Left lobe of liver (tissue), 2 donors: ENCODE data around the gene NUF2. TPM values are rescaled to one million over a fixed set of nuclear protein-coding genes. Genes with fewer than 3 reads are reported as not detected.
A peak's percentile ranks its signal among the peaks of the same experiment; 100 is the strongest.
"Not testable (repeated sequence)": the region's sequence is repeated elsewhere in the genome, so short reads cannot be mapped to it uniquely, and the experiment has no call there.

ENCODE experiments used
- ATAC-seq: fragments of 200-7000 bp; cut with Tn5 transposase; one replicate; pipeline ENCODE4 v1.9.1; 2020; ENCODE audit warnings: mild to moderate bottlenecking, moderate library complexity
- DNase-seq: peaks from one replicate; pipeline ENCODE4 v3.0.0-alpha.2; 2020; ENCODE audit warnings: low spot score
- total RNA-seq: library from RNA; stranded (reverse); gene quantifications from one replicate; pipeline ENCODE4 v1.2.1, GENCODE V29; 2021
- donor health status: DM: no; HTN: no; CAD: no; lungs with moderate emphysema.
- donor health status: DM: no; HTN: yes; CAD: no.

NUF2 gene
- total RNA-seq, 1 donor from 2014 or later, result 0.45 TPM

DNA sequence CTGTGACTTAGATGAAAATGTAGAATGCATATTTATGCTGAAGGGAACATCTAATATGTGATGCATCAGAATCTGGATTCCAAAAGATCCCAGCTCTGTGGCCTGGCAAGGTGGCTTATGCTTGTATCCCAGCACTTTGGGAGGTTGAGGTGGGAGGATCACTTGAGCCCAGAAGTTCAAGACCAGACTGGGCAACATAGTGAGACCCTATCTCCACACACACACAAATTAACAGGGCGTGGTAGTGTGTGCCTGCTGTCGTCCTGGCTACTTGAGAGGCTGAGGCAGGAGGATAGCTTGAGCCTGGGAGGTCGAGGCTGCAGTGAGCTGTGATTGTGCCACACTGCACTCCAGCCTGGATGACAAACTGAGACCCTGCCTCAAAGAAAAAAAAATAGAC lies 1.6 kb downstream of the NUF2 start:
- ATAC-seq, DNase-seq: not testable (repeated sequence)

- DNase-seq (no peak), ATAC-seq (no peak)
These were observed 9.4 kb downstream of the NUF2 start for GRCh38 chr1:163331116-163331515.

- DNase-seq, result no peak
- no peak for ATAC-seq
These were observed 13.5 kb downstream of the NUF2 start for GRCh38 chr1:163335216-163335615.

DNA sequence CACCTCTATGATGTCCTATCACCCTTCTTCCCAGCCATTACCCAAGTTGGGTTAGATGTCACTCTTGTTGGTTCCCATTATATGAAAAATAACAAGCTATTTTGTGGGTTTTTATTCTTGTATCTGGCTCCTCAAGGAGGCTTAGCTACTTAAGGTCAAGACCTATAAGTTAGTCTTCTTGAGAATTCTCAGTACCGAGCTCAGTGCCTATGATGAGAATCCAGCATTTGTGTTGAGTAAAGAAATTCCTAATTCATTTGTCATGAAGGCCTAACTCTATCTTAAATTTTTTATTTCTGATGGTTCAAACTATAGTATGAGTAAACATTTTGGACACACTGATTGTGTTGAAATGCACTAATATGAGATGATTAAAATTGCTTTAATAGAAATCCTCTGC lies 15.9 kb downstream of the NUF2 start:
- no peak for DNase-seq
- no peak for ATAC-seq

DNA sequence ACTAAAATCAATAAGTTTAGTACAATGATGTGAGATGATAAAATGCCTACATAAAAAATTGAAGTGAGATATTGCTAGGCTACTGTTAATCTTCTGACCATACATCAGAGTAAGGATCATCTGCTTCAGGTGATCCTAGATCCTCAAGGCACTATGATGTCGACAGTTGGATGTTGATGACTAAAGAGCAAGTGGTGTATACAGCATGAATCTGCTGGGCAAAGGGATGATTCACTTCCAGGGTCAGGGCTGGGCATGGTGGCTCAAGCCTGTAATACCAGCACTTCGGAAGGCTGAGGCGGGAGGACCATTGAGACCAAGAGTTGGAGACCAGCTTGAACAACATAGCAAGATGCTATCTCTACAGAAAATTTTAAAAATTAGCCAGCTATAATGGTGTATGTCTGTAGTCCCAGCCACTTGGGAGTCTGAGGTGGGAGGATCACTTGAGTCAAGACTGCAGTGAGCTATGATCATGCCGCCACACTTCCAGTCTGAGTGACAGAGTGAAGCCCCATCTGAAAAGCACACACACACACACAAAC lies 24.6 kb downstream of the NUF2 start:
- ATAC-seq, result no peak

DNA sequence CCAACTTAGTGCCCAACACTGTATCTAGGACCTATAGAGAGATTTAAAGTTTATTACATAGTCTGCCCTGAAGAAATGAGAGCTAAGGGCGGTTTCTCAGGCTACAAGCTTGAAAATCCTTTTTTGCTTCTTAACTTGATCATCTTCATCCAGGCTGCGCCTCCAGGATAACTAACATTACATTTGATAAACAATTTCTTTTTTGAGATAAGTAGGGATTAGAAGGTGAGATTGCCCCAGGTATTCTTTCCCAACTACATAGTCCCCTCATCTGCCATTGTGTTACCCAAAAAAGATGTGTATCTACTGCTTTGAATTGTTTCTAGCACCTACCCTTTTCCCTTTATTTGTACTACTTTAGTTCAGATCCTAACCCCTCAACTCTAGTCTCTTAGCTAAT lies 25.4 kb downstream of the NUF2 start:
- no peak for DNase-seq
- ATAC-seq, result no peak

More for the DNA sequence above, 24.6 kb downstream of the NUF2 start:
- DNase-seq, result no peak

DNA sequence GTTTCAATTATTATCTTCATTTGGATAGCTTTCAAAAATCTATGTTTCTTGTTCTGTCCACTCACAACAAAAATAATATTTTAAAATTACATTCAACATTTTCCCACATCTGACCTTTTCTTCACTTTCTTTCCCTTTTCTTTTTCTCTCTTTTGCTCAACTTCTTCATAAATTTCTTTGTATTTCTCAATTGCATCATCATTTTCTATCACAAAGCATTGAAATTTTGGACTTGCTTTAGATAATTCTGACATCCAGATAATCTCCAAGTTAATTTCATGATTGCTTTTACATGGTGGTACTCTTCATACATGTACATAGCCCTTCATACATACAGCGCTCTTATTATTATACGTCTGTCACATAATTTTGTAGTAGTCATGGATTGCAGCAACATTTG lies 30.2 kb downstream of the NUF2 start:
- ATAC-seq, result no peak
- DNase-seq, result no peak

GRCh38 chr1:163357378-163357777 lies 35.6 kb downstream of the NUF2 start:
- DNase-seq (no peak), ATAC-seq (no peak)

DNA sequence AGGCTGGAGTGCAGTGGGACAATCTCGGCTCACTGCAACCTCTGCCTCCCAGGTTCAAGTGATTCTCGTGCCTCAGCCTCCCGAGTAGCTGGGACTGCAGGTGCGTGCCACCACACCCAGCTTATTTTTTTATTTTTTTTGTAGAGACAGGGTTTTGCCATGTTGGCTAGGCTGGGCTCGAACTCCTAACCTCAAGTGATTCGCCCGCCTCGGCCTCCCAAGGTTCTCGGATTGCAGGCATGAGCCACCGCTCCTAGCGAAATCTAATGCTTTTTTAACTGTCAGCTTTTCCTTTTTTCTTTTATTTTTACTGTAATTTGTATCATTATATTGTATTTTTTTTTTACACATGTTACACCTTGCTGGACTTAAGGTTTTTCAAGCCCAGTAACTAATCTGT lies 36.4 kb downstream of the NUF2 start:
- not testable (repeated sequence) for ATAC-seq, DNase-seq

DNA sequence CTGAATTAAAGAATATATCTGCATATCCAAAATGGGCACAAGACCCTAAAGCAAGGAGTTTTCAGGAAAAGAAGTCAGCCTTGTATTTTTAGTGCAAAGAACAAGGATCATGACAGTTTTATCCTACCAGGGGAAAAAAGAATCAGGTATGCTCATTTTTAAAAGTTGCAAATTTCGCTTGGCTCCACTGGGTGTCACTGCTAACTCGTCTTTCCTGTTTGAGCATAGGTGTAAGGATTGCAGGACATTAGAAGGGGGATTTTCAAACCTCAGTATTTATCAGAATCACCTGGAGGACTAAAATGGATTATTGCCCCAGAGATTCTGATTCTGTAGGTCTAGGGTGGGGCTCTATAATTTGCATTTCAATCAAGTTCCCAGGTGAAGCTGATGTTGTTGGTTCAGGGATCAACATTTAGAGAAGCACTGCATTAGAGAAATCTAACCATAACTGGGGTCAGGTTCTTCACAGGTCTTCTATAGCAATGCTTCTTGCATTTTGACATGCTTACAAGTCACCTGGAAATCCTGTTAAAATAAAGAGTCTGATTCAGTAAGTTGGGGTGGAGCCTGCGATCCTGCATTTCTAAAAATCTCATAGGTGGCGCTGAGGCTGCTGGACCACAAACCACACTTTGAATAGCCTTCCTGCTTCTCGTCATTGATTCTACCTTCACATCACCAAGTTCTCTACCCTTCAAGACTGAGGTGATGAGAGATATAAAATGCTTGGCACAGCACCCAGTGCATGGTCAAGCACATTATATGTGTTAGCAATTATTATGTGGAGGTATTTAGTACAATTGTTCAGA lies 39.6 kb downstream of the NUF2 start:
- DNase-seq (no peak), ATAC-seq (peak; percentile 70)

DNA sequence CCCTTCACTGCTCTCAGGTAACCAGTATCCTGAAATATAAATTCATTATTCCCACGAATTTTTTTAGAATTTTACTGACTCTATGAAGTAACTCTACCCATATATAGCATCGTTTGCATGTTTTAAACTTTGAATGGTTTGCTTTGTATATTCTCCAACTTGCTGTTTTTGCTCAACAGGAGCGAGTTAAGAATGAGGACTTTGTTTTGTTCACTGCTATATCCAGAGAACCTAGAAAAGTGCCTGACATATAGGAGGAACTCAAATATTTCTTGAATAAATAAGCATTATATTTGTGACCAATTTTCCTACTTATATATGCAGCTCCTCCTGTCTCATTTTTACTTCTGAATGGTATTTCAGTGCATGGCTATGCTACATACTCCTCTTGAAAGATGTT lies 43.4 kb downstream of the NUF2 start:
- no peak for ATAC-seq
- no peak for DNase-seq

- no peak for DNase-seq
- no peak for ATAC-seq
These were observed 44.8 kb downstream of the NUF2 start for GRCh38 chr1:163366555-163366954.

DNA sequence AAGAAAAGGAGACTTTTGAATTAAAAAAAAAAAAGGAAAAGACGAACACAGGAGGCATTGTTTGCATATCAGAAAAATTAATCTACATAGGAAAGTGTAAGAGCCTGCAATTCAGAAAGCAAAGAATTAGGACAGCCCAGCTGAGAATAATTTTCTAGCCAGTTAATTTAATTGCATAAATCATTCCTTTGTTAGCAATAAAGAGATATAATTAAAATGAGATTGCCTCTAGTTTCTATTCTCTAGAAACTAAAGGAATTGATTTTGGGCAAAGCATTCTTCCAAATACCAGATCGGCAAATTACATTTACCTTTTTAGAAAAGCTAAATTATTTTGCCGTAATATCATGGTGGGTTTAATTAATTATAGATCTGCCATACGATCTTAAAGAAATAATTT lies 46.0 kb downstream of the NUF2 start:
- ATAC-seq (no peak), DNase-seq (no peak)

- DNase-seq (no peak), ATAC-seq (no peak)
These were observed 50.8 kb downstream of the NUF2 start for GRCh38 chr1:163372576-163372975.

DNA sequence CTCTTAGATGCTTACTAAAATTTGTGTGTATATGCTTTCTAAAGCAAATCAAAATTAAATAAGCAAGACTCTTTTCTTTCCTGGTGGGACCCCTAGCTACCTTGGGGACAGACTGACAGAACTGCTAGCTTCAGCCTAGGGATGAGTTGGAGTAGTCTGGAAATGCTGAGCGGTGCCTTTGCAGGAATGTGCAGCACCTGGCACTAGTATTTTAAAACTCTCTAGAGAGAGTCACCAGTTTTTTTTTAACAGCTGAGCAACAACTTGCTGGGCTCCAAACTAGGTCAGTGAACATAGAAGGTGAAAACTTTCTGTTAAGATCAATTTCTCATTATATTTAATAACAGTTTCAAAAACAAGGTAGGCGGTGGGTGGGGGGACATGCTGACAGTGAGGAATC lies 56.8 kb downstream of the NUF2 start:
- DNase-seq, result no peak
- ATAC-seq, result no peak

DNA sequence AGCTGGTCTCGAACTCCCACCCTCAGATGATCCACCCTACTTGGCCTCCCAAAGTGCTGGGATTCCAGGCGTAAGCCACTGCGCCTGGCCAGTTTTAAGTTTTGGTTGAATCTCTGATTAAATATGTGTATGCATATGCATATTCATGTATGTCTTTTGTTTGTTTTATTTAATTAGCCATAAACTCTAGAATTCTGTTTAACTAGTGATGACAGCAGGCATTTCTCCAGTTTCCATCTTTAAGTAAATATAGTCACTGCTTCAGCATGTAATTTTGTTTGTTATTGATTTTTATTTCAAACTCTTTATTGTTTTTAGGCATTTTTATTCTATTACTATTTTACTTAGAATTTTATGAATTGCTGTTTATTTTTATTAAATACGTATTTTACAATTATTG lies 58.0 kb downstream of the NUF2 start:
- ATAC-seq (no peak), DNase-seq (no peak)

- ATAC-seq, result peak; percentile 73
- DNase-seq, result no peak
These were observed 59.9 kb downstream of the NUF2 start for GRCh38 chr1:163381487-163382184.

GRCh38 chr1:163382395-163382794 lies 60.6 kb downstream of the NUF2 start:
- DNase-seq, result no peak
- ATAC-seq, result no peak

DNA sequence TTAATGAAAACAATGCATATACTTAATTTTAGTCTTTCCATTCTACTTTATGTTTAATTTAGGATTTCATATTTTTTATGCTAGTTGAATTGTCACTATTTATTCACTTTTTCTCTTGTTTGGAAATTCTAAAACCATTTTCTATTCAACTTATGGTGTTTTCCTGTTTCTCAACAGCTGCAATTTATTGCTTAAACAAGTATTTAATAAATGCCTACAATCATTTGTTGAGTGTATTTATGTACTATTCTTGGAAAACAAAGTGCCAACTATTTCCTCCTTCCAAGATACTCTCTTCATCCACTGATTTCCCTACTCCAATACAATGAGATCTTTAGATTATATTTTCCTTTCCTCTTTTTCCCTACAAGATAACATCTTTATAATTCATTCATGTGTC lies 65.4 kb downstream of the NUF2 start:
- ATAC-seq, result no peak

GRCh38 chr1:163388970-163389369 lies 67.2 kb downstream of the NUF2 start:
- ATAC-seq (no peak), DNase-seq (no peak)

More for the DNA sequence above, 65.4 kb downstream of the NUF2 start:
- no peak for DNase-seq

DNA sequence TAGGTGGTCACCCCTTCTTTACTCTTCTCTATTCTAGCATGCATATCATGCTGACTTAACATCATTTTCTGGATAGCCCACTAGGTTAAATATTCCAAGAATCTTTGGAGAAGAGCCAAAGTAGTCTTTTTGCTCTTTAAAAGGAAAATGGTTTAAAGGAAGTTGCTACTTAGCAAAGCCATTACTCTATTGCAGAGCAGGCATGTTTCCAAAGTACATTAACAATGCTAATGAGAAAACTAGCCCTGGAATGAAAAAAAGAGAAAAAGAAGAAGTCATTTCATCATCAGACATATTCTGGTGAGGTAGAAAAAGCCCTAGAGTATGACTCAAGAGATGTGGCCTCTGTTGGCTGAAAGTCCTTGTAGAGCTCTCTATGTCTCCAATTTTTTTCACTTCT lies 74.0 kb downstream of the NUF2 start:
- ATAC-seq (no peak), DNase-seq (no peak)
